ENCODE results near the gene TSKU.
"Not testable (repeated sequence)": the region's sequence is repeated elsewhere in the genome, so short reads cannot be mapped to it uniquely, and the experiment has no call there.

The TSKU gene

DNA sequence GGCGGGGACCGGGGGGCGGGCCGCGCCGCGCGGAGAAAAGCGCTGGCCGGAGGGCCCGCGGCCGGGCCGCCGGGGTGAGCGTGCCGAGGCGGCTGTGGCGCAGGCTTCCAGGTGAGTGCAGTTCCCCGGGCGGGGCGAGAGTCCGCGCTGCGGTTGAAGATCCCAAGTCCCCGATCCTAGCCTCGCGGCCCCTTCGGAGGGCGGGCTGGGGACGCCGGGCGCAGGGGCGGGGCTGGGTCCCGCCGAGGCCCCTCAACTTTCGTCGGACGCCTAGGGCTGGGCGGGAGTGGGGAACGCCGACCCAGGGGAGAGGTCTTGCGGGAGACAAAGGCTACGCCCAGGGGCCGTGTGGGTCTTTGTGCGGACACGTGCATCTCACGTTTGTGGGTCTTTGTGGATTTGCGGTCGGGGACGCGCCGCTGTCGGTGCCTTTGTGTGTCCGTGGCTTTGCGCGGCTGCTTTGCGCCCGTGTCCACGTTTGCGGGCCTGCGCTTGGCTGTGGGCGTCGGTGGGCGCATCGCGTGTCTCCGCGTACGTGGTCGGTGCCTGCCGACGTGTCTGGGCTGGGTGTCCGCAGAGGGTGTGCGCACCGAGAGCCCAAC lies at the start of gene TSKU:
Gene TSKU, plus strand, starts transcription at position 63 of the 602 bp plus-strand sequence. CDS start 12,261 bp downstream, outside the sequence.
- DNase-seq, result no peak

GRCh38 chr11:76733906-76734305 lies 49.2 kb upstream of the TSKU start:
- DNase-seq, result not testable (repeated sequence)

DNA sequence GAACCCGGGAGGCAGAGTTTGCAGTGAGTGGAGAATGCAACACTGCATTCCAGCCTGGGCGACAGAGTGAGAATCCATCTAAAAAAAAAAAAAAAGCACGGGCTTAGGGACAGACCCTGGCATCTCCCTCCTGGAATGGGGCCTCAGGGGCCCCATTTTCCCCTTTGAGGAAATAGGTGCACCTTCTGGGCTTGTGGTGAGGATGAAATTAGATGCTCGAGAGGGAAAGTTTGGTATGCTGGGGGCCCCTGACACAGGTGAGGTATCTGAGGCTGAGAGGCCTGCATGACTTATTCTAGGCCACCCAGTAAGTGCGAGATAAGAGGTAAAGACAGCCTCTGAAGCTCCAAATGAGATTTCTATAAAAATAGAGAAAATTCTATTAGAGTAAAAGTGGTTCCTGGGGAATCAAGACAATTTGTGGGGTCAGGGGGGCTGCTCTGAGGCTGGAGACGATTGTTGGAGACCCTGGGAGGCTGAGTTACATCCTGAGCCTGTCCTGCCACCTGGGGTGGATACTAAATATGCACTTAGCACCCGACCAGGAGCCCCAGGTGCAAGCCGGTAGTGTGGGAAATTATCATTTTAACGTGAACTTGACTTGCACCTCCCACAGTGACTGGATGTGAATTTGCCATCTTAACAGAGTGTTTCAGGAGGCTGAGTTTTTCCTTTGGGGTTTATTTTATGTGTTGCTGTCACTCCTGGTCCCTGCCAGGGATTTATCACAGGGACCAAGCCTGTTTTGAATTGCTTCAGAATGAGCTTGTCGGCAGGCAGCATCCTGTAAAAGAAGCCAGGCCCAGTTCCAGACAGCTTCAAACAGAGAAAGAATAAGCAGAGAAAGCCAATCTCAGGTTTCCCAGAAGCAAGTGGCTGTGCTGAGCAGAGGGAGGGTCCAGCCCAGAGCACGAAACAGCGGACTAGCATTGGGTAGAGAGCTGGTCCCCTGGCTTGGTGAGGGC lies 48.4 kb upstream of the TSKU start:
- DNase-seq, result no peak

DNA sequence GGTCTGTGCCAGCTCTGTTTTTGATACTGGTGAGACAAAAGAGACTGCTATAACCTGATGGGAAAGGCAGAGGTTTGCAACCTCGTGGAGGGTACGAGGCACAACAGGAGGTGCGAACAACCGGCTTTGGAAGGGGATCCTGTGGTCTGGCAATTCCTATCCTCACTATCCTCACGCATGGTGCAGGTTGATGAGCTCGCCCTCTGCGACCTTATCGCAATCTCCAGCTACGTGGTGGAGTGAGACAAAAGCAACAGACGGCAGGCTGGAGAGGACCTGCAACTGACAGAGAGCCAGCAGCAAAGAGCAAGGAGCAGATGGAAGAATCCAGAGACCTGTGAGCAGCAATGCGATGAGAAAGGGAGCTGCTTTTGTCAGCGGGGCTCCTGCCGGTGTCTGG lies 47.3 kb upstream of the TSKU start:
- DNase-seq, result no peak

DNA sequence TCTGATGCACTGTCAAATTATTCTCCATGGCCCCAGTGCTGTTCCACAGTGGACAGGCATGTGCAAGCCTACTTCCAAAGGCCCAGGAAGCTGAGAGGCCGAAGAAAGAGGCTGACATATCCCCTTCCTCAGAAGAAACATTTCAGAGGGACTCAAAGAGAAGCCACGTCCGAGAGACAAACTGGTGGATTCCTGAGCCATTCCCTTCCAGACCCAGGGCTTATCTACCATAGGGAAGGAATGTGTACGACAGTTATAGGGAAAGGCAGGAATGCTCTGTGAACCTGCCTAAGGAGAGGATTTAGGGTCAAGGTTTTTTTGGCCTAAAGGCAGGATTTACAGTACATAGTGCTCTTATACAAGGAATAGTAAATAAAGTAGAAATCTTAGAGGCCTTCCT lies 46.9 kb upstream of the TSKU start:
- DNase-seq, result no peak

GRCh38 chr11:76736773-76737495 lies 46.2 kb upstream of the TSKU start:
- DNase-seq, result no peak

- no peak for DNase-seq
Measured at GRCh38 chr11:76738618-76739240, 44.4 kb upstream of the TSKU start.

- DNase-seq, result no peak
Measured at GRCh38 chr11:76739798-76740197, 43.4 kb upstream of the TSKU start.

GRCh38 chr11:76740772-76741171 lies 42.4 kb upstream of the TSKU start:
- DNase-seq, result no peak

DNA sequence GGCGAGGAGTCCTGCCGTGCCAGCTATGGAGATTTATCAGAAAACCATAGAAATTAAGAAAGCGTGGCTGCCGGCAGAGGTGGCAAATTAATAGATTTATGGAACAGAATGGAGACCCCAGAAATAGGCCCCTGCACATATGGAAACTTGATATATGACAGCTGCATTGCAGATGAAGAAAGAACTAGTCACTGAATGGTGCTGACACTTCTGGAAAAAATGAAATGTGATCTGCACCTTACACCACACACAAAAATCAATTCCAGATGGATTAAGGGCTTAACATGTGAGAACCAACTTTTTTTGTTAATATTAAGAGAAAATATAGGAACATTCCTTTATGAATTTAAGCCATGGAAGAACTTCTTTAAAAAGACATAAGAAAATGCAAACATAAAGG lies 40.3 kb upstream of the TSKU start:
- no peak for DNase-seq

- DNase-seq, result no peak
Measured at GRCh38 chr11:76744186-76745043, 38.7 kb upstream of the TSKU start.

DNA sequence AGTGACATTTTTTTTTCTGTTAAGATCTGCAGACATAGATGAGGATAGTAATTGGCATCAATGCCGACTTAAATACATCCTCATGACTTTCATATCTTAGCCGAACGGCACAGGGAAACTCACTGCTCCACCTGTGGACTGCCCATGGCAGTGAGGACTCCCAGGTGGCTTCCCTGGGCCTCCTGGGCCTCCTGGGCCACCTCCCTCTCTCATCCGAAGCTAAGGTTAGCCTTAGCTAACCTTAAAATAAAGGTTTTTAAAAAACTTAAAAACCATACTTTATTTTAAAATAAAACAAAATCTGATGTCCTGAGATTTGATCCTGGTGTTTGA lies 38.1 kb upstream of the TSKU start:
- no peak for DNase-seq

DNA sequence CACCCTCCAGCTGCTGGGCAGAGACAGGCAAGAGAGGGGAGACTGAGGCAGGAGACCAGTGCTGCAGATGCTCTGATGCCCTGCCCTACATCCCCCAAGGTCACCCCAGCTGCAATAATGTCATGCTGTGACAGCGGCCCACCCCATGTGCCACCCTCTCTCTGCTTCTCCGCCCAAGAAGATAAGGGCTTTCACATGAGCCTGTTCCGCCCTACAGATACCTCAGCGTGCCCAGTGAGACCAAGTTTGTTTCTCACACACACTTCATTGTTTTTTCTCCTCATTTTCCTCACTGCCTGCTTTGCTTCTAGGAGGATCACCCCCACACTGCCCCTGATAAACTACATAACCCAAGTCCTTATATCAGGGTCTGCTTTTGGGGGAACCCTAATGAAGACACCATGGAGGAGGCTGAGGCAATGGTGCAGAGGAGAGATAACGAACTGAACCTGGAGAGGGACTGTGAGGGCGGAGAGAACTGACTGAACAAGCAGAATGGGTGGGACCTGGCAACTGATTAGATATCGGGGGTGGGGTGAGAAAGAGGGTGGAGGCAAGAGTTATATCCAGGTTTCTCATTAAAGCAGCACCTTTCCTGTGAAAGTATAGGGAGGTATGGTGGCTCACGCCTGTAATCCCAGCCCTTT lies 37.5 kb upstream of the TSKU start:
- no peak for DNase-seq

DNA sequence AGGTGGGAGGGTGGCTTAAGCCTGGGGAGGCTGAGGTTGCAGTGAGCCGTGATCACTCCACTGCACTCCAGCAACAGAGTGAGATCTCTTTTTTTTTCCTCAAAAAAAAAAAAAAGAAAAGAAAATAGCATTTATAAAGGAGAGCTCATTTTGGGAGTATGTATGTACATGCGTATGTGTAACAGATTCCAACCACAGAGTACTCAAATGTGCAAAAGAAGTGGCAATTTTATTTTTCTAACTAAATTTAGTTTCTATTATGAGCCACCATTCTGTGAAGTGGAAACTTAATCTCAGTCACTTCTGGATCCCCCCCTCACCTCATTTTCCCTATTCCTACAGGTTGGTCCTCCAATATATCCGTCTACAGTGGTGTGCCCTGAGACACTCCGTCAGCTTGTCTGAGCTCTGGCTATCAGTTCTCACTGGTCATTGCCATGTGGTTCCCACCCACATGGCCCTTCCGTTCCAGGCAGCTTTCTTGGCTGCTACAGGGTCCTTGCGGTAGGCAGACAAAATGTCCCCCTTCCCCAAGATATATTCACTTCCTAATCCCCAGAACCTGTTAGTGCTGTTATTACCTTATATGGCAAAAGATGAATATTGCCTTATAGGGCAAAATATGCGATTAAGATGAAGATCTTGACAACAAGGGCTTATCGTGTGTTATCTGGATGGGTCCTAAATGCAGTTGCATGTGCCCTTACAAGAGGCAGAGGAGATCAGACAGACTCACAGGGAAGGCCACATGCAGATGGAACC lies 35.8 kb upstream of the TSKU start:
- DNase-seq, result no peak

DNA sequence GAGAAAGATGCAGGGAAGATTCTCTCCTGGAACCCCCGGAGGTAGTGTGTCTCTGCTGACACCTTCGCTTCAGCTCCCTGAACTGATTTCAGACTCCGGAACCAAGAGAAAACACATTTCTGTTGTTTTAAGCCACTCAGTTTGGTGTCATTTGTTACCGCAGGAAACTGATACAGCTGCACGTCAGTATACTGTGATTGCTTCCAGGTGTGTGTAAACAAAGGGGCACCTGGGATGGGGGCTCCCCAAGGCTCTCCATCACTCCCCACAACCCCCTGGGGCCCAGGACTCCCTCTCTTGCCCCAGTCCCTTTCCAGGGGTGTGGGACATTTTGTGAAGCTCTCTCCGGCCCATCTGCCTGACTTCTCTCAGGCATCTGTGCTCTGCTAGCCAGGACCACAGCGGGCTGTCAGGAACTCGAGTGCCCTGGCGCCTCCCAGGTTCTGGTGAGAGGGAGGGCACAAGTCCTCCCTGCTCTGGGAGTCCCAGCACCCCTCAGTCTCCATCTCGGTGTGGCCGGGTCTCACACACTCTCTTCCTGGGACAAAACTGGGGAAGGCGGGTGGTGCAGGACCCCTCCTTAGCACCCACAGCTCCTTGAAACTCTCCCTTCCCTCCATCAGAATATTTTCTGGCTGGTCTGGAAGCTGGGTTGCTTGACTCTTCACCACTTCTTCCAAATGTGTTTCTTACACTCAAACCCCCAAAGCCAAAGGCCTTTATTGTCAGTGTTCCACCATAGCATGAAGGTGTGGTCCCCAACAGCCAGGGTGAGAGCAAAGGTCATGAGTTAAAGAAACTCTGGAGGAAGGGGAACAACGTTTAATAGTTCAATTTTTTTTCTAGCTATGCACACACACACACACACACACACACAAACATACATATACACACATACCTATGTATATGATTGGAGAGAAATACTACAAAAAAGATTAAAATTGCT lies 35.0 kb upstream of the TSKU start:
- no peak for DNase-seq

DNA sequence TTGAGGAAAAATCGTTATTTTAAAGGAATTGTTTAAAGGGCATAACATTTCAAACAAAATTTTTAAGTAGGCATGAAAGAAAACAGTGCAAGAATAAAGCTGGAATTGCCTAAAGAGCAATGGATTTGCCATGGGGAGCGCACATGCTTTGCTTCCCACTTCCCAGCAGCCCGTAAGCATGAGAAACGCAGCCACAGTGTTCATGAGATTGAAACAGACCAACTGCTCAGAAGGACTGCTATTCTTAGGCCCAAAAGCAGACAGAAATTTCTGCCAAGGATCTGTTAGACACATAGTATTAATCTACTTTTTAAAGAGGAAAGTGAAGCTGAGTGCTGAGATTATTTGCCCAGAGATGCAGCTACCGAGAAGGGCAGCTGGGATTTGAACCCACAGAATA lies 34.2 kb upstream of the TSKU start:
- no peak for DNase-seq

DNA sequence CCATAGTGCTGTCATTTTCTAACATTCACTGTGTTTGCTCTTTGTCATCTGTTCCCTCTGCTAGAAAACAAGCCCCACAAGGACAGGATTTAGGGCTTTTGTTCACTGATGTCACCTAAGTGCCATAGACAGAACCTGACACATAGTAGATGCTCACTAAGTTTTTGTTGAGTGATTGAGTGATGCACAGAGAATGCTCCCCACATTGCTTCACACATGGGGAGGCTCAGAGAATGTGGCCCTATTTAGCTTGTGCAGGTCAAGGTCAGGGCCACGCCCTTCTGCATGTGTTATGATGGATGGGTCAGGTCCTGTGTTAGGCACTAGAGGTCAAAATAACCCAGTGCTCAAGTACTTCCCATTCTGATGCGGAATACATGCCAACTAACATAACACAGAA lies 33.1 kb upstream of the TSKU start:
- no peak for DNase-seq

GRCh38 chr11:76750746-76751145 lies 32.4 kb upstream of the TSKU start:
- no peak for DNase-seq

DNA sequence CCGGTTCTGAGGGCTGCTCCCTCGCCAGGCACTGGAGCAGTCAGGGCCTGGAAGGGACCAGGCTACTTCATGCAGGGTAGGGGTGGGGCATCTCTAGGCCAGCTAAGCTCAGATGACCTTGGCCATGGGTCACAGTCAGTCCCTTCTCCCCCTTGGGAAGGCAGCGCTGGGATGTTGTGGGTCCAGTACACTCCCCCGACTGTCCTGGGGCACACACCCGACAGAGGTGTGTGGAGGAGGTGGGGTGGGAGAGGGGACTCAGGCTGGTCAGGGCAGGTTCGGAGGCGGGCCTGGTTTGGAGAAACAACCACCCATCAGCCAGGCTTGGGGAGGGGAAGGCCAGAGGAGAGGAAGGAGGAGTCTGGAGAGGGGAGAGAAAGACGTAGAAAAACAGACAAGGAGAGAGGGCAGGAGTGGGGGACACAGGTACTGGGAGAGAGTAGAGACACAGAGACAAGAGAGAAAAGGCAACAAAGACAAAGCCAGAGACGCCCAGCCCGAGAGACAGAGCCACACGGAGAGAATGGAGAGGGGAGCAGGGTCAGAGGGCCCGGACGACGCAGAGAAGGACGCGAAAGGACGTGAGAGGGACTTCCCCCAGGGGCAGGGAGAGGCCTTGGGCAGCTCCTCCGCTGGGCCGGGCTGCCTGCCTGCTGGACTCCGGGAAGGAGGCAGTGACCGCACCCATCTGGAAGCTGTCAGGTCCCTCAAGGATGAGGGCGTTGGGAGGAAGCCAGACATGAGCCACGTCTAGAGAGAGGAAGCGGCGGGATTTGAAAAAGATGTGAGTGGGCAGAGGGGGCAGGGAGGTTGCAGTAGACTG lies 30.6 kb upstream of the TSKU start:
- DNase-seq, result no peak

Data from amniotic stem cell (primary cell).